Right ventricle myocardium inferior (tissue), 1 donor: Measurements from ENCODE around the gene ATP2B1. TPM values are rescaled to one million over a fixed set of nuclear protein-coding genes. Genes with fewer than 3 reads are reported as not detected.

Source experiments
- ATAC-seq: fragments of 200-7000 bp; cut with Tn5 transposase; one replicate; pipeline ENCODE4 v1.9.1; 2020; ENCODE audit warnings: mild to moderate bottlenecking, moderate library complexity
- DNase-seq: peaks from one replicate; pipeline ENCODE4 v3.0.0; 2021; ENCODE audit errors: missing footprints
- intact Hi-C: fragments of 100-400 bp; cut with DNase I; formaldehyde crosslinking; loops from one replicate; pipeline ENCODE4 v1.11.0; 2022
- total RNA-seq: library from RNA; stranded (reverse); fragmentation: NEBNext Ultra II Directional; extraction: Animal tissue kit (Norgen Biotek cat#: 25700); gene quantifications from one replicate; pipeline ENCODE4 v1.2.1, GENCODE V29; 2021
- donor health status: DM: no; HTN: yes; CAD: no; lungs with severe emphysema.

Gene ATP2B1
- total RNA-seq, 1 donor from 2014 or later, result 12.6 TPM

DNA sequence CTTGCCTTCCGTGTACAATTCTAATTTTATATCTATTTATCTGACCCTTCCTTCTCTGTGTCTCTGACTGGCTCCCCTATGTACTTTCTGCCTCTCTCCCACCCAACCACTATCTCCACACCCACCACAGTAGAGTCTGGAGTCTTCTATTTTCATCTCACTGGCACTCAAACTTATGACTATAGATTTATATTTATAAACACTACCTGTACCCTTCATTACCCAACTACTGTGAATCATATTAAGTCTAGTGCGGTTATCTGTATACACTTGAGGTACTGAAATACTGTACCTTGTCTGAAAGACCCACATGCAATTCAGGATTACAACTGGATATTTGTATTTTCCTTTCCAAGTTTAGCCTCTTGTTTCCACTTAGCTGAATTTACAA, 36.1 kb downstream of the ATP2B1 start:
- no peak for DNase-seq
- intact Hi-C loops, result no loop called here
- ATAC-seq, result no peak

- intact Hi-C loops, result no loop called here
- ATAC-seq (no peak), DNase-seq (no peak)
Measured at GRCh38 chr12:89671469-89671868, 37.2 kb downstream of the ATP2B1 start.

- intact Hi-C loops, result no loop called here
- DNase-seq (no peak), ATAC-seq (no peak)
Measured at GRCh38 chr12:89669197-89669596, 39.4 kb downstream of the ATP2B1 start.

- ATAC-seq (no peak), DNase-seq (no peak)
- intact Hi-C loops, result no loop called here
Measured at GRCh38 chr12:89665556-89665955, 43.1 kb downstream of the ATP2B1 start.

- intact Hi-C loops, result loop anchor here (5.0 kb wide), 1 partner anchor 43 kb away; the partner anchor contains the start of gene ATP2B1
- DNase-seq (no peak), ATAC-seq (no peak)
Measured at GRCh38 chr12:89664441-89664840, 44.2 kb downstream of the ATP2B1 start.

- DNase-seq, result no peak
- no peak for ATAC-seq
- intact Hi-C loops, result loop anchor here (5.0 kb wide), 1 partner anchor 44 kb away; the partner anchor contains the start of gene ATP2B1
Measured at GRCh38 chr12:89663577-89664357, 44.9 kb downstream of the ATP2B1 start.

GRCh38 chr12:89662623-89663022, 46.0 kb downstream of the ATP2B1 start:
- DNase-seq (no peak), ATAC-seq (no peak)
- intact Hi-C loops, result loop anchor here (5.0 kb wide), 1 partner anchor 45 kb away; the partner anchor contains the start of gene ATP2B1

DNA sequence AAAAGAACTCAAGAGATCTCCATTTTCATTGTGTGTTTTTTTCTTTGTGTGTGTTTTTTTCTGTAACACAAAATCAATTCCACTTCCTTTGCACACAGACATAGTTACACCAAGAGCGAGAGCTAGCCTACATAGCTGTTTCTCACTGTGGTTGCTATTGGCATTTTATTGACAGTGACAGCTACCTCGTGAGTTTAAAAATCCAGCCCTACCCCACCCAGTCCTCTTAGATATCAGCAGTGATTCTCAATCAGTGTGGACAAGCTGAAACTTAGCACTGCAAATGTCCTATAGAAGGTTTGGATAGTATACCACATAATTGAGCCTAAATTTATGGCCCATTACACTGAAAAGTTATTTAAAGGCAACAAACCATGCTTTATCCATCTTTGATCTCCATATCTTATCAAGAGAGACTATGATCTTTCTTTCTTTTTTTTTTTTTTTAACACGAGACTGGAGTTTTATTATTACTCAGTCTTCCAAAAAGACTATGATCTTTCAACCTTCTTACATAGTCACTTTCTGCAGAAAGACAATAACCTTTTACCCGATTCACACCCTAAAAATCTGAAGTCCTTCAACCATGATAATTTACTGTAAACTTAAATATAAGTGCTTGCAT, 46.8 kb downstream of the ATP2B1 start:
- intact Hi-C loops, result loop anchor here (5.0 kb wide), 1 partner anchor 45 kb away; the partner anchor contains the start of gene ATP2B1
- no peak for ATAC-seq

DNA sequence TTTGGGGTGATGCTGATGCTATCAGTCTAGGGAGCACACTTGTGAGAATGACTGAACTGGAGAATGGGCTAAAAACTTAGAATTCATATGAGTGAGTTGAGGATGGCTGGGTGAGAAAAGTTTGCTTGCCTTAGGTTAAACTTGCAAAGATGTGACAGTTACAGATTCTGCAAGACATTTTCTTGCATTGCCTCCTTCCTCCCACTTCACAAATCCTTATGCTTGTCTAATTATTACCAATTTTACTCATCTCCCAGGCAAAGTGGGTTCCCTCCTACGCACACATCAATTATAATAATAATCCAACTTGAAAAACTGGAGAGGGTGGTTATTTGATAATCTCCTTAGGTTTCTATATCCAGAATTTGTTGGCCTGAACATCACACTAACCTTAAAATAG, 50.9 kb downstream of the ATP2B1 start:
- DNase-seq (no peak), ATAC-seq (no peak)
- intact Hi-C loops, result no loop called here

More for the DNA sequence above, 46.8 kb downstream of the ATP2B1 start:
- DNase-seq, result no peak

DNA sequence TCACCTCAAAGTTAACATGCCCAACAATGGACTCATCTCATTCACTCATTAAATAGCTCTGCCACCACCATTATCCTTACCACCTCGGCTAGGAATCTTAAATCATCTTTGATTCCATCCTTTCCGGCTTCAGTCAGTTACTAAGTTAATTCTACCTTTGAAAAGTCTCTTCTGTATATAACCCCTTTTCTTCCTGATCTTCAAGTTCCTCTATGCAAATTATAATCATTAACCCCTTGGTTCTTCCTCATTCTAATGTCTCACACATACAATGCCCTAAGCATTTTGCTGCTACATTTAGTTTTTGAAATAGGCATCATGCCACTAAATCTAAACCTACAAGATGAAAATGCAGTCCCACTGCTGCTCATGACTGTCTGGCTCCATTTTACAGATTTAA, 51.6 kb downstream of the ATP2B1 start:
- DNase-seq (no peak), ATAC-seq (no peak)
- intact Hi-C loops, result no loop called here

DNA sequence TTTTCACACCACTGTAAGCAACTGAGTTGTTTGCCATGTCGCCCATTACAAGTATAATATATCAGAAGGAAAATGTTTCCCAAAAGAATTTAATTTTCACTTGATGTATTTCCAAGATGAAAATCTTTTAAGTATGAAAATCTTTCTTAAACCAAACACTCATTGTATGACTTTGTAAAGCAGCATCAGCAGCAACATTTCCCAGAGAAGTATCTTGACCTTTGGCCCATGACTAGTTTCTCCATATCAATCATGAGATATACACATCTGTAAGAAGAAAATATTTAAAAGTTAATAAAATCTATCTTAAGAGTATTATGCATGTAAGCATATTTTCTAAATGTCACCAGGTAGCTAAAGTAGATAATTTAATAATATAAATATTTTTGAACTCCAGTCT, 52.8 kb downstream of the ATP2B1 start:
- intact Hi-C loops, result no loop called here
- ATAC-seq, result no peak

DNA sequence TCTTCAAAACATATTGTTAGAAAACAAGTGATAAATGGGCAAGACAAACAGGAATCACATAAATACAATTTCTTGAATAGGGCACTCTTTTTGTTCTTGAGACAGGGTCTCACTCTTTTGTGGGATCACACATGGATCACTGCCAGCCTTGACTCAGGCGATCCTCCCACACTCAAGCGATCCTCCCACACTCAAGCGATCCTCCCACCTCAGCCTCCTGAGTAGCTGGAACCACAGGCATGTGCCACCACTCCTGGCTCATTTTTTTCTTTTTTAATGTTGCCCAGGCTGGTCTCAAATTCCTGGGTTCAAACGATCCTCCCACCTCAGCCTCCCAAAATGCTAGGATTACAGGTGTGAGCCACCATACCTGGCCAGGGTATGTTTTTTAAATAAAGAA, 57.4 kb downstream of the ATP2B1 start:
- intact Hi-C loops, result no loop called here
- no peak for DNase-seq
- ATAC-seq, result no peak

More for the DNA sequence above, 52.8 kb downstream of the ATP2B1 start:
- no peak for DNase-seq

DNA sequence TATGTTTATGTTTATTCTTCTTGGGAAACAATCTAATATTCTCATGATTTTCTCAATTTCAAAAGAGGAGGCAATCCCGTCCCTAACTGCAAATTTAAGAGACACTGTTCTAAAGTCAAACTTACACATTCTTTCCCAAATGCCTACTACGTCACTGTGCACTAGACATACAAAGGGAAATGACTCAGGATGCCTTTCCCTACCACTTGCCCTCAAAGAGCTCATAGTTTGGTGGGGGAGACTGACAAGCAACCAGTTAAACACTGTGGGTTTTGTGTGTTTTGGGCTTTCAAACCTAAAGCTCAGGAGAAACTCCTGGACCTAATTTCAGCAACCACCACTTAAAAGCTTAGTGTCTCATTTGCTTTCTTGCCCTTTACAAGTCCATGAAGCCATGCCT, 58.4 kb downstream of the ATP2B1 start:
- ATAC-seq, result no peak
- intact Hi-C loops, result no loop called here
- no peak for DNase-seq

DNA sequence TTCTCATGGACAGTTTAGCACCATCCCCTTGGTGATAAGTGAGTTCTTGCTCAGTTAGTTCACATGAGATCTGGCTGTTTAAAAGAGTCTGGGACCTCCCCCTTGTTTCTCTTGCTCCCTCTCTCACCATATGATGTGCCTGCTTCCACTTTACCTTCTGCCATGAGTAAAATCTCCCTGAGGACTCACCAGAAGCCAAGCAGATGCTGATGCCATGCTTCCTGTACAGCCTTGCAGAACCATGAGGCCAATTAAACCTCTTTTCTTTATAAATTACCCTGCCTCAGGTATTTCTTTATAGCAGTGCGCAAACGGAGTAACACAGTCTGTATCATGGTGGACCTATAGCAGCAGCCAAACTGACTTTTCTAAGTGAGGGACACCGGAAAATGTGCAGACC, 58.8 kb downstream of the ATP2B1 start:
- ATAC-seq (no peak), DNase-seq (no peak)
- intact Hi-C loops, result no loop called here

DNA sequence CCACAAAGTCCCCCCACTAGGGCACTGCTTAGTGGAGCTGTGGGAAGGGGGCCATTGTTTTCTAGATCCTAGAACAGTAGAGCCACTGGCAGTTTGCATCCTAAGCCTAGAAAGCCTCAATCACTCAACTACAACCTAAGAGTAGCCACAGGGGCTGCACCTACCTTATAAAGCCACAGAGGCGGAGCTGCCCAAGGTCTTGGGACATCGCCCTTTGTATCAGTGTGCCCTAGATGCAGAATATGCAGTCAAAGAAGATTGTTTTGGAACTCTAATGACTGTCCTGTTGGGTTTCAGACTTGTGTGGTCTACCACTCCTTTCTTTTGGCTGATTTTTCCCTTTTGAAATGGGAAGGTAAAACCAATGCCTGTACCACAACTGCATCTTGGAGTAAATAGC, 59.5 kb downstream of the ATP2B1 start:
- ATAC-seq (no peak), DNase-seq (no peak)
- intact Hi-C loops, result no loop called here

- intact Hi-C loops, result no loop called here
- no peak for ATAC-seq
- DNase-seq, result no peak
Measured at GRCh38 chr12:89648211-89648930, 60.3 kb downstream of the ATP2B1 start.

GRCh38 chr12:89645434-89645833, 63.2 kb downstream of the ATP2B1 start:
- ATAC-seq (no peak), DNase-seq (no peak)
- intact Hi-C loops, result no loop called here

DNA sequence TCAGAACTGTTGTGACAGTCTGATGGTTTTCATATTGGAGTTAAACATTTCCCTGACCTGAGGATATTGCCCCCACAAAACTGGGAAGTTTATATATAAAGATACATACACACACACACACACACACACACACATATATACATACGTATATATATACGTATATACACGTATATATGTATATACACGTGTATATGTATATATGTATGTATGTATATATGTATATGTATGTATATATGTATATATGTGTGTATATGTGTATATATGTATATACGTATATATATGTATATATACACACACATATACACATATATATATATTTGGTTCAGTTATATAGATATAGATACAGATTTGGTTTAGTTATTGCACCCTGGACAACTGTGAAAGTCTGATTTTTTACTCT, 65.7 kb downstream of the ATP2B1 start:
- intact Hi-C loops, result no loop called here
- ATAC-seq, result no peak
- DNase-seq, result no peak

DNA sequence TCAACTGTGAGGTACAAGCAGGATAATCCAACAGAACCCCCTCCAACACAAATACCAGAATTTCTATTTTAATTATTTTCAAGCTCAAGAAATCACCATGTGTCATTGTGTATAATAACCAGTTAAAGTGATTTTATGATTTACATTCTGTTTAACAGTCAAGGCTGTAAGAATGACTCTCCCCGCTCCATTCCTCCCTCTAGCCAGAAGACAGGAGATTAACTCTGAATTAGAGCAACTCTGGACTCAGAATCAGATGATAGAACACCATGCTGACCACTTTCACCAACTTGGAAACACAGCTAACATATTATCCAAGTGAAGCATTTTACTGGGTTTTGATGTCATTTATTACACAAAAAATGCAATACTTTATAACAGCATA, 71.9 kb downstream of the ATP2B1 start:
- intact Hi-C loops, result no loop called here
- DNase-seq (no peak), ATAC-seq (no peak)
